GM12801 (cell line): ENCODE measurements around the gene LMBRD2.

Source experiments
- TF ChIP-seq, protein P1 (sequence below): IDR thresholded peaks from one replicate; pipeline ENCODE4 v1.5.1; 2011; ENCODE audit warnings: control low read depth; ENCODE audit not compliant: insufficient read length; ENCODE audit errors: extremely low read depth

Gene LMBRD2

GRCh38 chr5:36150676-36151433 lies 832 bp downstream of the LMBRD2 start:
- TF ChIP-seq, protein P1, sequence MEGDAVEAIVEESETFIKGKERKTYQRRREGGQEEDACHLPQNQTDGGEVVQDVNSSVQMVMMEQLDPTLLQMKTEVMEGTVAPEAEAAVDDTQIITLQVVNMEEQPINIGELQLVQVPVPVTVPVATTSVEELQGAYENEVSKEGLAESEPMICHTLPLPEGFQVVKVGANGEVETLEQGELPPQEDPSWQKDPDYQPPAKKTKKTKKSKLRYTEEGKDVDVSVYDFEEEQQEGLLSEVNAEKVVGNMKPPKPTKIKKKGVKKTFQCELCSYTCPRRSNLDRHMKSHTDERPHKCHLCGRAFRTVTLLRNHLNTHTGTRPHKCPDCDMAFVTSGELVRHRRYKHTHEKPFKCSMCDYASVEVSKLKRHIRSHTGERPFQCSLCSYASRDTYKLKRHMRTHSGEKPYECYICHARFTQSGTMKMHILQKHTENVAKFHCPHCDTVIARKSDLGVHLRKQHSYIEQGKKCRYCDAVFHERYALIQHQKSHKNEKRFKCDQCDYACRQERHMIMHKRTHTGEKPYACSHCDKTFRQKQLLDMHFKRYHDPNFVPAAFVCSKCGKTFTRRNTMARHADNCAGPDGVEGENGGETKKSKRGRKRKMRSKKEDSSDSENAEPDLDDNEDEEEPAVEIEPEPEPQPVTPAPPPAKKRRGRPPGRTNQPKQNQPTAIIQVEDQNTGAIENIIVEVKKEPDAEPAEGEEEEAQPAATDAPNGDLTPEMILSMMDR, result no peak

DNA sequence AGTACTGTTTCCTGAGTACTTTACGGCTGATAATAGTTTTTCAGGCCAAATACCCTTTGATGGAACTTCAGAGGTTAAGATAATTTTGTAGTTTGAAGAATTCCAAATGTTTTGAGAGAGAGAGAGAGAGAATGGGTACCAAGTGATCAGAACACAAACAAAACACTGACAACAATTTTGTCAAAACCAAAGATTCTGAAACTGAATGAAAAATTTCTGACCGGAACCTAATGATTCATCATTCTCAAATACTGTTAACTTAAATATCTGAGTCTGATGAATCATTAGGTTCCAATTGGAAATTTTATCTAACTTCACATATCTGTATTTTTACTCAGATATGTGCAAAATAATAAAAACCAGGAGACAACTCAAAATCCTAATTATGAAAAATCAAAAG lies 4.0 kb downstream of the LMBRD2 start:
- TF ChIP-seq, protein P1, result no peak

- TF ChIP-seq, protein P1, result no peak
Measured at GRCh38 chr5:36146390-36146789, 5.3 kb downstream of the LMBRD2 start.

DNA sequence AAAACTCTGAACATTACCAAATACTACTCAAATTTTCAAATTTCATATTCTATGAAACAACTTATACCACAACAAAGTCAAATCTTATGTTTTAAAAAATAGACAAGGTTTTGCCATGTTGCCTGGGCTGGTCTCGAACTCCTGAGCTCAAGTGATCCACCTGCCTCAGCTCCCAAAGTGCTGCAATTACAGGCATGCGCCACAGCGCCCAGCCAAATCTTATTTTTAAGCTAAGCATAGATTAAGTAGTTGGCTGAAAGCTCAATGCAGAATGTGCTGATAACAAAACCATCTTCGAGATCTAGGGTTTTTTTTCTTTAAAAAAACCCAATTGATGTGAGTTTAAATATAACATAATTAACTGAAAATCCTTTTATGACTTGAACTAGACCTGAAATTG lies 6.4 kb downstream of the LMBRD2 start:
- TF ChIP-seq, protein P1, result no peak

- TF ChIP-seq, protein P1, result no peak
Measured at GRCh38 chr5:36138900-36139683, 12.6 kb downstream of the LMBRD2 start.

DNA sequence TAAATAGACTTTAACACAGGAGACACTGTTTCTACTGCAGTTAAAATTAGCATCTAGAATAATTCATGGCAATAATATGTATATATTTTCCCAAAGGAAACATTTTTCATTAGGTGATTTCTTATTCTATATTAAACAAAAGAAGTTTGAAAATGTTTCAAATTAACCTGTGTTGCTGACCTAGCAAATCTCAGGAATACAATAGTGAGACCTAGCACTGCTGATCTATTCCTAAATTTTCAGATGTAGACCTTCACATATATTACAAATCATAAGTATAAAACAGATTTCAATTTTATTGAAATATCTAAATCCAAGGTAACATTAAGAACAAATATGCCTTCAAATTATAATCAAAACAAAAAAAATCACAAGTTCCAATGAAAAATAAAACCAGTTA lies 15.1 kb downstream of the LMBRD2 start:
- TF ChIP-seq, protein P1, result no peak

DNA sequence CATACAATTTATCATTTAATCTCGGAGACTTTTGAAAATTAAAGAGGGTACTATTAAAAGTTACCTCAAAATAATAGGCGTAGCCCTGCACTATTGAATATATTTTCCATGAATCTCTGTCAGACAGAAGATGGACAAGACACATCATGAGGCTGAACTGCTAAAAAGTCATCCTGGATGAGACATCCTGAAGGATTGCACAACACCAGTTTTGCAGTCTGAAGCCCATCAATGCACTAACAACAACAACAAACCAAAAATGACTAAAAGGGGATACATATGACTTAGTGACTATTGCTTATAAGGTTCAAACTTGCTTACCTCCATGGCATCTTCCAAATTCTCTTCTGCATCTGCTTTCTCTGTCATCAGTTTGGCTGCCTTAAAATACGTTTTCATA lies 15.7 kb downstream of the LMBRD2 start:
- TF ChIP-seq, protein P1, result no peak
